K562 (cell line): ENCODE measurements around the gene PDE11A. TPM values are rescaled to one million over a fixed set of nuclear protein-coding genes. Genes with fewer than 3 reads are reported as not detected.

Experiments used
- ATAC-seq: fragments of 200-7000 bp; cut with Tn5 transposase; 3 replicates; pipeline ENCODE4 v1.9.1; 2020; ENCODE audit warnings: moderate library complexity
- BruUV-seq: library from RNA; stranded (reverse); fragments of 400-500 nt; replicated peaks from 2 replicates; lab custom pipeline; 2021; lab: Mats Ljungman, UMichigan
- CTCF ChIA-PET: fragments of 300-600 bp; formaldehyde crosslinking; extraction: SDS; loops from one replicate; lab custom pipeline; 2021; ENCODE audit warnings: low intra/inter-chr PET ratio; lab: Yijun Ruan, JAX
- POLR2A ChIA-PET: fragments of 300-600, 350-650 bp; sonication (Branson Sonifier 250); formaldehyde crosslinking; extraction: SDS; loops from one replicate; lab custom pipeline; 2021; ENCODE audit warnings: antibody characterized with exemption, inconsistent platforms; lab: Yijun Ruan, JAX
- DNase-seq, 4 experiments: peaks; one replicate each; pipeline versions ENCODE4 v3.0.0 to v3.0.0-alpha.2; 2011 to 2018; ENCODE audit warnings: low spot score in 3 of 4, mixed read lengths in 3 of 4; ENCODE audit errors: extremely low read depth in 1 of 4
- FAIRE-seq: peaks from 2 replicates; lab custom pipeline; 2011; peaks lifted over from hg19 to GRCh38; lab: Jason Lieb, UNC
- H2AFZ ChIP-seq: 2 replicates; pipeline ENCODE4 v1.6.0; 2011; ENCODE audit warnings: low read depth, low read length, control low read depth, inconsistent platforms
- H3K27ac ChIP-seq: fragments of 200-600 bp; 3 replicates; pipeline ENCODE4 v1.8.0; 2011; ENCODE audit warnings: low read depth, mild to moderate bottlenecking, control low read depth, inconsistent platforms, low read length, moderate library complexity, mixed read lengths; ENCODE audit errors: extremely low read depth
- H3K27me3 ChIP-seq, 2 experiments: fragments of 300-600 bp in 1 of 2; 2 replicates in 1 of 2; 3 replicates in 1 of 2; pipeline versions ENCODE4 v1.6.0 to v1.8.0; 2011; ENCODE audit warnings: inconsistent platforms in 2 of 2, low read length in 2 of 2, mild to moderate bottlenecking in 1 of 2, mixed read lengths in 1 of 2, moderate library complexity in 1 of 2; ENCODE audit not compliant: control insufficient read depth in 2 of 2, insufficient read depth in 2 of 2
- H3K36me3 ChIP-seq: fragments of 300-600 bp; 3 replicates; pipeline ENCODE4 v1.8.0; 2011; ENCODE audit warnings: mild to moderate bottlenecking, low read length, inconsistent platforms; ENCODE audit not compliant: control insufficient read depth, insufficient read depth
- H3K4me1 ChIP-seq, 2 experiments: fragments of 200-600 bp in 1 of 2; replicated peaks in 1 of 2; 2 replicates in 1 of 2; 3 replicates in 1 of 2; pipeline versions ENCODE4 v1.5.1 to v1.8.0; 2011; ENCODE audit warnings: inconsistent platforms in 2 of 2, low read length in 2 of 2, mild to moderate bottlenecking in 1 of 2, mixed read lengths in 1 of 2, moderate library complexity in 1 of 2; ENCODE audit not compliant: control insufficient read depth in 2 of 2, insufficient read depth in 2 of 2
- H3K4me2 ChIP-seq: 2 replicates; pipeline ENCODE4 v1.6.1; 2011; ENCODE audit warnings: low read length, control low read depth, inconsistent platforms, mixed read lengths; ENCODE audit not compliant: insufficient read depth
- H3K4me3 ChIP-seq: fragments of 200-600 bp; sonication (generic), shearing (Covaris generic); 2 replicates; pipeline ENCODE4 v1.5.1; 2016; ENCODE audit warnings: control low read depth, inconsistent platforms
- H3K79me2 ChIP-seq: fragments of 200-600 bp; 3 replicates; pipeline ENCODE4 v1.8.0; 2011; ENCODE audit warnings: low read length, inconsistent platforms; ENCODE audit not compliant: control insufficient read depth, insufficient read depth
- H3K9ac ChIP-seq, 2 experiments: 2 replicates each; pipeline versions ENCODE4 v1.6.0 to v1.6.1; 2011; ENCODE audit warnings: low read depth in 2 of 2, low read length in 2 of 2, control low read depth in 1 of 2, inconsistent platforms in 1 of 2, mild to moderate bottlenecking in 1 of 2, mixed read lengths in 1 of 2; ENCODE audit not compliant: insufficient read depth in 1 of 2
- H3K9me1 ChIP-seq: one replicate; pipeline ENCODE4 v1.6.0; 2011; ENCODE audit warnings: inconsistent platforms, mild to moderate bottlenecking, low read length, moderate library complexity; ENCODE audit not compliant: control insufficient read depth, insufficient read depth
- H3K9me3 ChIP-seq: replicated peaks from 2 replicates; pipeline ENCODE4 v1.5.1; 2011; ENCODE audit warnings: low read depth, low read length, inconsistent platforms; ENCODE audit not compliant: control insufficient read depth, insufficient read depth
- H4K20me1 ChIP-seq: replicated peaks from 2 replicates; pipeline ENCODE4 v1.6.1; 2011; ENCODE audit warnings: low read length, inconsistent platforms, mixed read lengths; ENCODE audit not compliant: control insufficient read depth, insufficient read depth
- ARID1B ChIP-seq: fragments of 450-650 bp; IDR thresholded peaks from 2 replicates; pipeline ENCODE4 v1.6.1; 2016; ENCODE audit warnings: antibody characterized with exemption, mild to moderate bottlenecking, inconsistent platforms
- HNRNPK ChIP-seq: fragments of 200-400 bp; formaldehyde crosslinking; IDR thresholded peaks from one replicate; pipeline ENCODE4 v1.6.1; 2018; ENCODE audit warnings: mild to moderate bottlenecking, low read depth, low read length; ENCODE audit not compliant: poor library complexity, severe bottlenecking
- MBD1 ChIP-seq: fragments of 250-450 bp; sonication (Bioruptor Pico); IDR thresholded peaks from 2 replicates; pipeline ENCODE4 v1.8.0; 2022; ENCODE audit warnings: inconsistent platforms
- MED1 ChIP-seq: sonication (generic); formaldehyde crosslinking; IDR thresholded peaks from 2 replicates; pipeline ENCODE4 v1.8.1; 2023; ENCODE audit warnings: missing genetic modification reagents, borderline replicate concordance
- POLR2G ChIP-seq: fragments of 200-400 bp; formaldehyde crosslinking; IDR thresholded peaks from 2 replicates; pipeline ENCODE4 v1.6.1; 2017; ENCODE audit warnings: low read depth, mild to moderate bottlenecking, antibody characterized with exemption, low read length, moderate library complexity
- WGBS: fragments of 100-300 bp; shearing (Covaris generic); methylation state at CpG from one replicate; pipeline ENCODE4 v1.1.6; 2016; ENCODE audit warnings: low coverage, mixed read lengths; ENCODE audit not compliant: insufficient coverage; ENCODE audit errors: missing lambda C conversion rate; 5-methylcytosine and 5-hydroxymethylcytosine counted together
- in situ Hi-C: fragments of 300-500 bp; cut with MboI; formaldehyde crosslinking; loops from 4 replicates; pipeline ENCODE4 v1.15.0; 2018; ENCODE audit warnings: inconsistent platforms, mixed read lengths
- intact Hi-C: fragments of 100-400 bp; cut with micrococcal nuclease; formaldehyde crosslinking; loops from 2 replicates; pipeline ENCODE4 v1.14.2; 2022
- polyA plus RNA-seq, 8 experiments: library from polyadenylated mRNA; depleted of rRNA in 4 of 8; stranded (reverse) in 5 of 8; unstranded in 3 of 8; fragments of >200 nt; fragmentation: Nextera tagmentation in 2 of 8; fragmentation: Illumina TruSeq in 1 of 8; extraction: Ambion mirVana in 2 of 8; extraction: Trizol in 1 of 8; gene quantifications; 2 replicates each; pipeline versions ENCODE4 v1.2.1 to v1.2.3, GENCODE V29; 2011 to 2014; ENCODE audit warnings: inconsistent platforms in 1 of 8, missing spikeins in 1 of 8
- total RNA-seq, 7 experiments: library from RNA; depleted of rRNA in 6 of 7; stranded (reverse); fragments of >200 nt in 6 of 7; fragmentation: Illumina TruSeq in 2 of 7; extraction: Trizol in 2 of 7; gene quantifications; 2 replicates each; pipeline versions ENCODE4 v1.2.1 to v1.2.3, GENCODE V29; 2011 to 2021; ENCODE audit warnings: low replicate concordance in 1 of 7

Gene PDE11A
- total and polyA plus RNA-seq, 9 of the 15 experiments (the other 6 are each of a cell fraction or from before 2014, with no cell fraction given), result 3.2 to 22.1 (median 5.7) TPM

- Histone ChIP-seq H3K9me1 (no peaks in the 10 kb centered on the region), H3K4me3 (no peak overlapping the region), H2AFZ (peak overlapping the region; percentile 99; the same call in 1 of the 2 replicates), H3K9me3 (no peaks in the 10 kb centered on the region), H3K4me2 (no peak overlapping the region), H3K27ac (no peak overlapping the region), H3K9ac (no peak overlapping the region), H3K79me2 (no peaks in the 10 kb centered on the region), H4K20me1 (no peaks in the 10 kb centered on the region), H3K27me3 (no peaks in the 10 kb centered on the region), H3K4me1 (peaks cover 11 to 12% of the 10 kb centered on the region in 2 experiments; a peak in 4 of 5 replicates), H3K36me3 (no peaks in the 10 kb centered on the region)
- intact Hi-C loops (loop anchor here (10.0 kb wide), 1 partner anchor 355 kb away; the partner anchor contains the start of gene NFE2L2), in situ Hi-C loops (no loop called here)
- no peak for DNase-seq
- ChIA-PET POLR2A (no interaction called here), CTCF (no interaction called here)
- TF ChIP-seq HNRNPK, result no peak
- no TSS peak for BruUV-seq
- no peak for ATAC-seq
- no peak for FAIRE-seq
- WGBS, result 50% methylated on average over 2 of the region's 2 CpGs
Measured at GRCh38 chr2:177619986-177620385, 452.6 kb downstream of the PDE11A start.

GRCh38 chr2:177619461-177619860, 453.1 kb downstream of the PDE11A start:
- WGBS, result 48% methylated on average over 4 of the region's 4 CpGs
- CTCF ChIA-PET, result no interaction called here
- Histone ChIP-seq H2AFZ (peak overlapping the region; percentile 99), H3K9ac (peak overlapping the region in 1 of 2 experiments; percentile 87; a peak in 2 of 4 replicates), H3K79me2 (no peaks in the 10 kb centered on the region), H3K27me3 (no peaks in the 10 kb centered on the region), H3K27ac (no peak overlapping the region), H3K4me3 (peak overlapping the region; percentile 52; the same call in 1 of the 2 replicates), H3K4me1 (peaks cover 11 to 17% of the 10 kb centered on the region in 2 experiments; a peak in 4 of 5 replicates), H3K36me3 (no peaks in the 10 kb centered on the region), H3K4me2 (peak overlapping the region; percentile 93), H3K9me1 (no peaks in the 10 kb centered on the region), H4K20me1 (no peaks in the 10 kb centered on the region), H3K9me3 (no peaks in the 10 kb centered on the region)
- FAIRE-seq, result no peak
- ATAC-seq, result no peak
- TF ChIP-seq MBD1 (CRISPR knock-in tag) (0 out of 2 replicates have a peak, but pooled peaks have one; percentile 70), ARID1B (0 out of 2 replicates have a peak, but pooled peaks have one; percentile 1), POLR2G (no peak), MED1 (CRISPR knock-in tag) (no peak)
- in situ Hi-C loops, result no loop called here
- intact Hi-C loops, result loop anchor here (10.0 kb wide), 1 partner anchor 355 kb away; the partner anchor contains the start of gene NFE2L2
- no peak for DNase-seq
- no TSS peak for BruUV-seq
- POLR2A ChIA-PET, result no interaction called here
